Measurements from ENCODE around the gene PDZD2. TPM values are rescaled to one million over a fixed set of nuclear protein-coding genes. Genes with fewer than 3 reads are reported as not detected.

PDZD2 gene
- total and polyA plus RNA-seq, 11 donors, result 28.3 to 116 (median 80.6) TPM

DNA sequence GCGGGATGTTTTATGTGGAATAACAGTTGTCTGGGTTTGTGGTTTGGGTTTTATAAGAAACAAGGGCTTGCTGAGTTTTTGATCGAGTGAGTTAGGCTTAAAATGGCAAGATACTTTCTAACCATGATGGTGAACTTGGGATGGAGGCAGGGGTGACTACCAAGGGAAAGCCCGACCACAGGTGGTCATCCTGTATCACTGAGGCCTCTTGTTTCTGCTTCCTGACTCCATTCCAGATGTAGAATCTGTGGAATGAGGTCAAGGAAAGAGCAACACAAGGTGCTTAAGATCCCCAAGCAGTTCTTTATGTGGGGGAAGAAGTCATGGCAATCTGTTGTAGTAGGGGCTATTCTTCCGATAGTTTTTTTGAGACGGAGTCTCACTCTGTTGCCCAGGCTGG, 412.9 kb downstream of the PDZD2 start:
- H3K27ac ChIP-seq, result no peak overlapping the region
- H3K4me3 ChIP-seq, result no peak overlapping the region
- no peak for DNase-seq
- peaks cover 0 to 68% (median 41%) of the 10 kb centered on the region in 9 donors for H3K36me3 ChIP-seq
- no peak for ATAC-seq
- intact Hi-C loops (cut with DNase I), result no loop called here
- no peaks in the 10 kb centered on the region for H3K27me3 ChIP-seq
- no peaks in the 10 kb centered on the region for H3K9me3 ChIP-seq
- peaks cover 5 to 17% (median 11%) of the 10 kb centered on the region in 12 donors for H3K4me1 ChIP-seq
- whole genome bisulfite sequencing, 4 donors, result 90 to 99% (median 94%) methylated on average over 5 of the region's 5 CpGs
- TF ChIP-seq POLR2A (IDR thresholded peaks at IDR 0.05) (no peak), CTCF (IDR thresholded peaks at IDR 0.05) (no peak)

GRCh38 chr5:32055891-32056866, 417.2 kb downstream of the PDZD2 start:
- DNase-seq, result no peak
- Histone ChIP-seq H3K4me1 (peaks cover 7 to 26% (median 19%) of the 10 kb centered on the region in 12 donors), H3K36me3 (peaks cover 0 to 71% (median 33%) of the 10 kb centered on the region in 9 donors), H3K27me3 (no peaks in the 10 kb centered on the region), H3K9me3 (no peaks in the 10 kb centered on the region), H3K4me3 (no peak overlapping the region), H3K27ac (peak overlapping the region; percentile 1 to 58 (median 48))
- no peak for TF ChIP-seq POLR2A (IDR thresholded peaks at IDR 0.05)
- TF ChIP-seq CTCF (IDR thresholded peaks at IDR 0.05), result no peak
- WGBS, 4 donors, result 28 to 36% (median 32%) methylated on average over 15 of the region's 15 CpGs
- peak; percentile 68 to 89 (median 80) for ATAC-seq
- intact Hi-C loops (cut with DNase I), result no loop called here

GRCh38 chr5:32057187-32058096, 418.5 kb downstream of the PDZD2 start:
- intact Hi-C loops (cut with DNase I), result no loop called here
- H3K27ac ChIP-seq, result peak overlapping the region in 7 of 12 donors; percentile 21 to 54 (median 49)
- 93 to 96% (median 94%) methylated on average over 12 of the region's 12 CpGs for WGBS, 4 donors
- DNase-seq (no peak), ATAC-seq (peak in 1 of 4 donors; percentile 36)
- no peaks in the 10 kb centered on the region for H3K9me3 ChIP-seq
- H3K4me1 ChIP-seq, result peaks cover 7 to 26% (median 19%) of the 10 kb centered on the region in 12 donors
- H3K4me3 ChIP-seq, result no peak overlapping the region
- no peak for TF ChIP-seq POLR2A (IDR thresholded peaks at IDR 0.05)
- TF ChIP-seq CTCF (IDR thresholded peaks at IDR 0.05), result peak in 8 of 12 donors; percentile 14 to 52 (median 24)
- H3K27me3 ChIP-seq, result no peaks in the 10 kb centered on the region
- H3K36me3 ChIP-seq, result peaks cover 0 to 78% (median 40%) of the 10 kb centered on the region in 9 donors

Data from heart left ventricle (tissue), 16 donors.